Measurements from ENCODE around the gene CHCHD6.

GRCh38 chr3:126679831-126680666 is 24.0 kb upstream of the CHCHD6 start:
- TF ChIP-seq, protein P1, sequence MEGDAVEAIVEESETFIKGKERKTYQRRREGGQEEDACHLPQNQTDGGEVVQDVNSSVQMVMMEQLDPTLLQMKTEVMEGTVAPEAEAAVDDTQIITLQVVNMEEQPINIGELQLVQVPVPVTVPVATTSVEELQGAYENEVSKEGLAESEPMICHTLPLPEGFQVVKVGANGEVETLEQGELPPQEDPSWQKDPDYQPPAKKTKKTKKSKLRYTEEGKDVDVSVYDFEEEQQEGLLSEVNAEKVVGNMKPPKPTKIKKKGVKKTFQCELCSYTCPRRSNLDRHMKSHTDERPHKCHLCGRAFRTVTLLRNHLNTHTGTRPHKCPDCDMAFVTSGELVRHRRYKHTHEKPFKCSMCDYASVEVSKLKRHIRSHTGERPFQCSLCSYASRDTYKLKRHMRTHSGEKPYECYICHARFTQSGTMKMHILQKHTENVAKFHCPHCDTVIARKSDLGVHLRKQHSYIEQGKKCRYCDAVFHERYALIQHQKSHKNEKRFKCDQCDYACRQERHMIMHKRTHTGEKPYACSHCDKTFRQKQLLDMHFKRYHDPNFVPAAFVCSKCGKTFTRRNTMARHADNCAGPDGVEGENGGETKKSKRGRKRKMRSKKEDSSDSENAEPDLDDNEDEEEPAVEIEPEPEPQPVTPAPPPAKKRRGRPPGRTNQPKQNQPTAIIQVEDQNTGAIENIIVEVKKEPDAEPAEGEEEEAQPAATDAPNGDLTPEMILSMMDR (IDR thresholded peaks at IDR 0.05 in 2 of 3, conservative IDR thresholded peaks at IDR 0.05 in 1 of 3; ENCODE audit: borderline replicate concordance in 1 of 3, insufficient read depth in 1 of 3, low read depth in 2 of 3, low read length in 2 of 3) = no peak
- TF ChIP-seq POLR2AphosphoS5 (IDR thresholded peaks at IDR 0.05; ENCODE audit: low read depth, low read length) (no peak), MAX (IDR thresholded peaks at IDR 0.05) (no peak), ZNF274 (IDR thresholded peaks at IDR 0.05; ENCODE audit: low read depth, low read length) (no peak), POLR2A (IDR thresholded peaks at IDR 0.05; ENCODE audit: borderline replicate concordance, extremely low read depth, insufficient read depth, insufficient read length) (no peak), RAD21 (IDR thresholded peaks at IDR 0.05; ENCODE audit: low read depth) (no peak), EGR1 (IDR thresholded peaks at IDR 0.05; ENCODE audit: low read depth) (no peak), TCF7L2 (IDR thresholded peaks at IDR 0.05; ENCODE audit: borderline replicate concordance, extremely low read depth, insufficient read depth, insufficient read length) (no peak), EZH2phosphoT487 (IDR thresholded peaks at IDR 0.05; ENCODE audit: borderline replicate concordance) (no peak)
- TF ChIP-seq, protein P2, sequence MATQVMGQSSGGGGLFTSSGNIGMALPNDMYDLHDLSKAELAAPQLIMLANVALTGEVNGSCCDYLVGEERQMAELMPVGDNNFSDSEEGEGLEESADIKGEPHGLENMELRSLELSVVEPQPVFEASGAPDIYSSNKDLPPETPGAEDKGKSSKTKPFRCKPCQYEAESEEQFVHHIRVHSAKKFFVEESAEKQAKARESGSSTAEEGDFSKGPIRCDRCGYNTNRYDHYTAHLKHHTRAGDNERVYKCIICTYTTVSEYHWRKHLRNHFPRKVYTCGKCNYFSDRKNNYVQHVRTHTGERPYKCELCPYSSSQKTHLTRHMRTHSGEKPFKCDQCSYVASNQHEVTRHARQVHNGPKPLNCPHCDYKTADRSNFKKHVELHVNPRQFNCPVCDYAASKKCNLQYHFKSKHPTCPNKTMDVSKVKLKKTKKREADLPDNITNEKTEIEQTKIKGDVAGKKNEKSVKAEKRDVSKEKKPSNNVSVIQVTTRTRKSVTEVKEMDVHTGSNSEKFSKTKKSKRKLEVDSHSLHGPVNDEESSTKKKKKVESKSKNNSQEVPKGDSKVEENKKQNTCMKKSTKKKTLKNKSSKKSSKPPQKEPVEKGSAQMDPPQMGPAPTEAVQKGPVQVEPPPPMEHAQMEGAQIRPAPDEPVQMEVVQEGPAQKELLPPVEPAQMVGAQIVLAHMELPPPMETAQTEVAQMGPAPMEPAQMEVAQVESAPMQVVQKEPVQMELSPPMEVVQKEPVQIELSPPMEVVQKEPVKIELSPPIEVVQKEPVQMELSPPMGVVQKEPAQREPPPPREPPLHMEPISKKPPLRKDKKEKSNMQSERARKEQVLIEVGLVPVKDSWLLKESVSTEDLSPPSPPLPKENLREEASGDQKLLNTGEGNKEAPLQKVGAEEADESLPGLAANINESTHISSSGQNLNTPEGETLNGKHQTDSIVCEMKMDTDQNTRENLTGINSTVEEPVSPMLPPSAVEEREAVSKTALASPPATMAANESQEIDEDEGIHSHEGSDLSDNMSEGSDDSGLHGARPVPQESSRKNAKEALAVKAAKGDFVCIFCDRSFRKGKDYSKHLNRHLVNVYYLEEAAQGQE (IDR thresholded peaks at IDR 0.05; ENCODE audit: low read depth) = no peak

Data from HCT116 (cell line).